Neural cell (in vitro differentiated cells): ENCODE data around the gene PNKD. TPM values are rescaled to one million over a fixed set of nuclear protein-coding genes. Genes with fewer than 3 reads are reported as not detected.

Experiments
- H2AFZ ChIP-seq: fragments of 200-600, 300-800 bp; sonication (generic), shearing (Covaris generic); 2 replicates; pipeline ENCODE4 v1.6.0; 2014; ENCODE audit warnings: low read depth, mild to moderate bottlenecking, antibody characterized with exemption, low read length, moderate library complexity
- H3F3A ChIP-seq: fragments of 200-600 bp; shearing (Covaris generic); 2 replicates; pipeline ENCODE4 v1.6.1; 2016; ENCODE audit warnings: mild to moderate bottlenecking, moderate library complexity, mixed read lengths, antibody characterized with exemption, low read length; ENCODE audit not compliant: insufficient read depth, poor library complexity, severe bottlenecking
- H3K27ac ChIP-seq: fragments of 200-600, 300-800 bp; sonication (generic), shearing (Covaris generic); 2 replicates; pipeline ENCODE4 v1.5.1; 2014; ENCODE audit warnings: mild to moderate bottlenecking, low read length, moderate library complexity
- H3K27me3 ChIP-seq: fragments of 300-800, 200-600 bp; sonication (generic), shearing (Covaris generic); 2 replicates; pipeline ENCODE4 v1.6.0; 2014; ENCODE audit warnings: mild to moderate bottlenecking, low read depth, low read length, moderate library complexity; ENCODE audit not compliant: insufficient read depth
- H3K36me3 ChIP-seq: fragments of 300-800, 200-600 bp; sonication (generic), shearing (Covaris generic); 2 replicates; pipeline ENCODE4 v1.5.1; 2014; ENCODE audit warnings: mild to moderate bottlenecking, antibody characterized with exemption, low read length, moderate library complexity; ENCODE audit not compliant: insufficient read depth
- H3K4me2 ChIP-seq: fragments of 300-800, 200-600 bp; sonication (generic), shearing (Covaris generic); 2 replicates; pipeline ENCODE4 v1.6.0; 2014; ENCODE audit warnings: mild to moderate bottlenecking, low read length
- H3K4me3 ChIP-seq: fragments of 300-800, 200-600 bp; sonication (generic), shearing (Covaris generic); 2 replicates; pipeline ENCODE4 v1.5.1; 2014; ENCODE audit warnings: mild to moderate bottlenecking, low read length, moderate library complexity
- H3K79me2 ChIP-seq: fragments of 200-600 bp; shearing (Covaris generic); replicated peaks from 2 replicates; pipeline ENCODE4 v1.6.0; 2014; ENCODE audit warnings: mild to moderate bottlenecking, low read length, moderate library complexity; ENCODE audit not compliant: insufficient read depth
- H3K9ac ChIP-seq: fragments of 300-800, 200-600 bp; sonication (generic), shearing (Covaris generic); 2 replicates; pipeline ENCODE4 v1.6.1; 2016; ENCODE audit warnings: mild to moderate bottlenecking, low read length, mixed read lengths
- H3K9me2 ChIP-seq: fragments of 200-600 bp; shearing (Covaris generic); 2 replicates; pipeline ENCODE4 v1.6.1; 2016; ENCODE audit warnings: mild to moderate bottlenecking, low read length, mixed read lengths; ENCODE audit not compliant: insufficient read depth
- H3K9me3 ChIP-seq: fragments of 200-600, 300-800 bp; sonication (generic), shearing (Covaris generic); 2 replicates; pipeline ENCODE4 v1.6.1; 2016; ENCODE audit warnings: mild to moderate bottlenecking, mixed run types, low read length, moderate library complexity, mixed read lengths
- H4K20me1 ChIP-seq: fragments of 200-600 bp; shearing (Covaris generic); 2 replicates; pipeline ENCODE4 v1.6.1; 2016; ENCODE audit warnings: mild to moderate bottlenecking, mixed run types; ENCODE audit not compliant: insufficient read depth
- EP300 ChIP-seq: fragments of 450-650 bp; conservative IDR thresholded peaks from 2 replicates; pipeline ENCODE4 v1.6.1; 2014; ENCODE audit warnings: antibody characterized with exemption, mild to moderate bottlenecking, moderate library complexity; ENCODE audit not compliant: poor library complexity, severe bottlenecking
- EZH2 ChIP-seq: fragments of 200-600, 300-800 bp; shearing (Covaris generic), sonication (generic); IDR thresholded peaks from 2 replicates; pipeline ENCODE4 v1.6.1; 2014; ENCODE audit warnings: antibody characterized with exemption, low read length, borderline replicate concordance, mild to moderate bottlenecking; ENCODE audit not compliant: insufficient read depth, poor library complexity, severe bottlenecking
- MXI1 ChIP-seq: fragments of 450-650 bp; conservative IDR thresholded peaks from 2 replicates; pipeline ENCODE4 v1.6.1; 2014; ENCODE audit warnings: antibody characterized with exemption, mild to moderate bottlenecking; ENCODE audit not compliant: poor library complexity, severe bottlenecking
- POLR2AphosphoS5 ChIP-seq: IDR thresholded peaks from 2 replicates; pipeline ENCODE4 v1.6.1; 2012
- RAD21 ChIP-seq: fragments of 450-650 bp; conservative IDR thresholded peaks from 2 replicates; pipeline ENCODE4 v1.6.1; 2014; ENCODE audit warnings: antibody characterized with exemption, mild to moderate bottlenecking, moderate library complexity
- SMC3 ChIP-seq: fragments of 450-650 bp; conservative IDR thresholded peaks from 2 replicates; pipeline ENCODE4 v1.6.1; 2014; ENCODE audit warnings: antibody characterized with exemption, mild to moderate bottlenecking, moderate library complexity; ENCODE audit not compliant: poor library complexity
- TAF1 ChIP-seq: IDR thresholded peaks from 2 replicates; pipeline ENCODE4 v1.6.1; 2012; ENCODE audit warnings: low read depth
- polyA plus RNA-seq: library from polyadenylated mRNA; depleted of rRNA; stranded (reverse); fragments of >200 nt; gene quantifications from 2 replicates; pipeline ENCODE4 v1.2.3, GENCODE V29; 2014
- TF ChIP-seq, protein P1 (sequence below): IDR thresholded peaks from 2 replicates; pipeline ENCODE4 v1.6.1; 2012; ENCODE audit warnings: borderline replicate concordance
- TF ChIP-seq, protein P2 (sequence below): fragments of 450-650 bp; IDR thresholded peaks from 2 replicates; pipeline ENCODE4 v1.5.1; 2014; ENCODE audit warnings: antibody characterized with exemption, mild to moderate bottlenecking, moderate library complexity; ENCODE audit not compliant: poor library complexity, severe bottlenecking

The PNKD gene
- polyA plus RNA-seq, 1 donor from 2014 or later: 59.7 TPM

DNA sequence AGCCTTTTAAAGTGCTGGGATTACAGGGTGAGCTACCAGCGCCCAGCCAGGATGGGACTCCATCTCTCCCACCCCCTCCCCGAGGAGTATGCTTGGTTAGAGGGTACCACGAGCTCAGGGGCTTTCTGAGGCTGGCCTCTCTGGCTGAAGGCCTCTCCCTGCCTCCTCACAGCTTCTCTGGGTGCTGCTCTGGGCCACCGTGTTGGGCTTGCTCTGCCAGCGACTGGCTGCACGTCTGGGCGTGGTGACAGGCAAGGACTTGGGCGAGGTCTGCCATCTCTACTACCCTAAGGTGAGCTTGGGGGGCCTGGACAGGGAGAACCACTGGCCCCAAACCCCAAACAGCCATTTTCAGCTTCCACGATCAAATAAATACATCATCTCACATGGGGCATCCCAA lies 114.7 kb downstream of the PNKD start:
- Histone ChIP-seq H3K9me2 (no peaks in the 10 kb centered on the region), H3K27ac (no peak overlapping the region), H3K9ac (no peak overlapping the region), H3K79me2 (no peaks in the 10 kb centered on the region), H3F3A (no peaks in the 10 kb centered on the region), H3K9me3 (no peaks in the 10 kb centered on the region), H4K20me1 (no peaks in the 10 kb centered on the region), H2AFZ (no peak overlapping the region), H3K4me2 (no peak overlapping the region), H3K4me3 (no peak overlapping the region), H3K36me3 (no peaks in the 10 kb centered on the region), H3K27me3 (peaks cover 7% of the 10 kb centered on the region)
- no peak for TF ChIP-seq TAF1
- no peak for TF ChIP-seq RAD21
- TF ChIP-seq POLR2AphosphoS5: no peak
- TF ChIP-seq EP300: no peak
- no peak for TF ChIP-seq EZH2

DNA sequence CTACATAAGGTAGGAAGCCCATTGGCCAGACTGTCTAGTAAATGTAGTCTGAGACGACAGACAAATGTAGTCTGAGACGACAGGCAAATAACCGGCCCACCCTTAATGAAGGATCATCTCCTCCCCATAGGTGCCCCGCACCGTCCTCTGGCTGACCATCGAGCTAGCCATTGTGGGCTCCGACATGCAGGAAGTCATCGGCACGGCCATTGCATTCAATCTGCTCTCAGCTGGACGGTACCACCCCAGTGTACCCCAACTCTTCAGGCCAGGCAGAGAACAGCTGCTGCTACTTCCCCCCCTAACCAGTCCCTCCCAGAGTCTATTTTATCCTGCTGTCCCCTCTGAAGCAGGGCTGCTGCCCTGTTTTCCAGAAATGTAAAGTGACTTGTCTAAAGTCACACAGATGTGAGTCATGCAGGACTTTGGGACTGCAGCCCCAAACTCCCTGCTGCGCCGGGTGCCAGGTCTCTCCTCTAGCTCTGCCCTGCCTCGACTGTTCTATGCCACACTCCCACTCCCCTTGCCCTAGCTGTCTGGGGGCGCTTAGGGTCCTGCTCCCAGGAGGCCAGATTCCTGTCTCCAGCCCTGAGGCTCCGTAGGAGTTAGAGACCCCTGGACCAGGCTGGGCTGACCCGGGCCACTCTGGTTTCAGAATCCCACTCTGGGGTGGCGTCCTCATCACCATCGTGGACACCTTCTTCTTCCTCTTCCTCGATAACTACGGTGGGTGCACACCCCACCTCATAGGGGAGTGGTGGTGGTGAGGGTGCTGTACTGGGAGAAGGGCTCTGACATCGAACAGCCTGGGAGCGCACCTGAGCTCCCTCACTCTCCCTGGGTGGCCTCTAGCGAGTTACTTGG lies 116.4 kb downstream of the PNKD start:
- TF ChIP-seq, protein P1, sequence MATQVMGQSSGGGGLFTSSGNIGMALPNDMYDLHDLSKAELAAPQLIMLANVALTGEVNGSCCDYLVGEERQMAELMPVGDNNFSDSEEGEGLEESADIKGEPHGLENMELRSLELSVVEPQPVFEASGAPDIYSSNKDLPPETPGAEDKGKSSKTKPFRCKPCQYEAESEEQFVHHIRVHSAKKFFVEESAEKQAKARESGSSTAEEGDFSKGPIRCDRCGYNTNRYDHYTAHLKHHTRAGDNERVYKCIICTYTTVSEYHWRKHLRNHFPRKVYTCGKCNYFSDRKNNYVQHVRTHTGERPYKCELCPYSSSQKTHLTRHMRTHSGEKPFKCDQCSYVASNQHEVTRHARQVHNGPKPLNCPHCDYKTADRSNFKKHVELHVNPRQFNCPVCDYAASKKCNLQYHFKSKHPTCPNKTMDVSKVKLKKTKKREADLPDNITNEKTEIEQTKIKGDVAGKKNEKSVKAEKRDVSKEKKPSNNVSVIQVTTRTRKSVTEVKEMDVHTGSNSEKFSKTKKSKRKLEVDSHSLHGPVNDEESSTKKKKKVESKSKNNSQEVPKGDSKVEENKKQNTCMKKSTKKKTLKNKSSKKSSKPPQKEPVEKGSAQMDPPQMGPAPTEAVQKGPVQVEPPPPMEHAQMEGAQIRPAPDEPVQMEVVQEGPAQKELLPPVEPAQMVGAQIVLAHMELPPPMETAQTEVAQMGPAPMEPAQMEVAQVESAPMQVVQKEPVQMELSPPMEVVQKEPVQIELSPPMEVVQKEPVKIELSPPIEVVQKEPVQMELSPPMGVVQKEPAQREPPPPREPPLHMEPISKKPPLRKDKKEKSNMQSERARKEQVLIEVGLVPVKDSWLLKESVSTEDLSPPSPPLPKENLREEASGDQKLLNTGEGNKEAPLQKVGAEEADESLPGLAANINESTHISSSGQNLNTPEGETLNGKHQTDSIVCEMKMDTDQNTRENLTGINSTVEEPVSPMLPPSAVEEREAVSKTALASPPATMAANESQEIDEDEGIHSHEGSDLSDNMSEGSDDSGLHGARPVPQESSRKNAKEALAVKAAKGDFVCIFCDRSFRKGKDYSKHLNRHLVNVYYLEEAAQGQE: no peak
- TF ChIP-seq EZH2: no peak
- no peak for TF ChIP-seq EP300
- TF ChIP-seq TAF1: no peak
- TF ChIP-seq MXI1: no peak
- no peak for TF ChIP-seq SMC3
- TF ChIP-seq, protein P2, sequence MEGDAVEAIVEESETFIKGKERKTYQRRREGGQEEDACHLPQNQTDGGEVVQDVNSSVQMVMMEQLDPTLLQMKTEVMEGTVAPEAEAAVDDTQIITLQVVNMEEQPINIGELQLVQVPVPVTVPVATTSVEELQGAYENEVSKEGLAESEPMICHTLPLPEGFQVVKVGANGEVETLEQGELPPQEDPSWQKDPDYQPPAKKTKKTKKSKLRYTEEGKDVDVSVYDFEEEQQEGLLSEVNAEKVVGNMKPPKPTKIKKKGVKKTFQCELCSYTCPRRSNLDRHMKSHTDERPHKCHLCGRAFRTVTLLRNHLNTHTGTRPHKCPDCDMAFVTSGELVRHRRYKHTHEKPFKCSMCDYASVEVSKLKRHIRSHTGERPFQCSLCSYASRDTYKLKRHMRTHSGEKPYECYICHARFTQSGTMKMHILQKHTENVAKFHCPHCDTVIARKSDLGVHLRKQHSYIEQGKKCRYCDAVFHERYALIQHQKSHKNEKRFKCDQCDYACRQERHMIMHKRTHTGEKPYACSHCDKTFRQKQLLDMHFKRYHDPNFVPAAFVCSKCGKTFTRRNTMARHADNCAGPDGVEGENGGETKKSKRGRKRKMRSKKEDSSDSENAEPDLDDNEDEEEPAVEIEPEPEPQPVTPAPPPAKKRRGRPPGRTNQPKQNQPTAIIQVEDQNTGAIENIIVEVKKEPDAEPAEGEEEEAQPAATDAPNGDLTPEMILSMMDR: no peak
- Histone ChIP-seq H4K20me1 (no peaks in the 10 kb centered on the region), H3K4me2 (no peak overlapping the region), H3K9ac (no peak overlapping the region), H3K4me3 (no peak overlapping the region), H3K27ac (no peak overlapping the region), H3K36me3 (no peaks in the 10 kb centered on the region), H3K9me3 (no peaks in the 10 kb centered on the region), H3F3A (no peaks in the 10 kb centered on the region), H3K79me2 (no peaks in the 10 kb centered on the region), H3K27me3 (peaks cover 7% of the 10 kb centered on the region), H3K9me2 (no peaks in the 10 kb centered on the region), H2AFZ (no peak overlapping the region)
